DMS153 treated with DMSO at 0.1 percent for 48 hours (cell line): Measurements from ENCODE around the gene TEKTIP1.
"Not testable (repeated sequence)": the region's sequence is repeated elsewhere in the genome, so short reads cannot be mapped to it uniquely, and the experiment has no call there.

ENCODE experiments used
- DNase-seq: peaks from one replicate; lab custom pipeline; 2025; ENCODE audit not compliant: unreplicated experiment; lab: John Stamatoyannopoulos, UW

TEKTIP1 gene

DNA sequence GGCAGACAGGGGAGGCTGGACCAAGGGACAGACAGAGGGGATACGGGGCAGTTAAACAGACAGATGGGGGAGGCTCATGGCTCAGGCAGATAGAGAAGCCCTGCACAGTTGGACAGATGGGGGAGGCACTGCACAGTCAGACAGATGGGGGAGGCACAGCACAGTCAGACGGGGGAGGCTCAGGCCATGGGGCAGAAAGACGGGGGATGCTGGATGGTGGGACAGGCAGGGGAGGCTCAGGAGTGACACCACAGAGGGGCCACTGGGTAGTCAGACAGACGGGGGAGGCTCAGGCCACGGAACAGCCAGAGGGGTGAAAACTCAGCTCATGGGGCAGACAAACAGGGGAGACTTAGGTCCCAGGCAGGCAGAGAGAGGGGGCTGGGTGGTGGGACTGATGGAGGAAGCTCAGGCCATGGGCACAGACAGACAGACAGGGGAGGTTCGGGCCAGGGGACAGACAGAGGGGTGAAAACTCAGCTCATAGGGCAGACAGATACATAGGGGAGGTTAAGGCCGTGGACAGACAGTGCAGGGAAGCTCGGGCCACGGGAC, 17.5 kb downstream of the TEKTIP1 start:
- DNase-seq = no peak

DNA sequence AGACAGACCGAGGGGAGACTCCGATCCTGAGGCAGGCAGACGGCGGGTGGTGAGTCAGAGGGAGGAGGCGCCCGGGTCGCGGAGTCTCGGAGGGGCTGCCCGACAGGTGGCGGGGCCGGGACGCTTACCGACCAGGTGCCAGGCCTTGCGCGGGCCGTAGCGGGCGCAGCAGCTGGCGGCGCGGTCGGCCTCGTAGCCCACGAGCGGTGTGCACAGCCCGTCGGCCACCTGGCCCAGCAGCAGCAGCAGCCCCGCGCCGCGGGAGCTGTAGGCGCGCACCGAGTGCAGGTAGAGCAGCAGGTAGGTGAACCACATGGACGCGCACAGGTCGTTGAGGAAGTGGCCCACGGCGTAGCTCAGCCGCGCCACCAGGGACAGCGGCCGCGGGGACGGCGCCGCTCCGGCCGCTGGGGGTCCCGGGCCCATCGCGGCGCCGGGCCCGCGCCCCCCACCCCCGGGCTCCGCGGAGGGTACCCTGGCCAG, 18.0 kb downstream of the TEKTIP1 start:
- no peak for DNase-seq

DNA sequence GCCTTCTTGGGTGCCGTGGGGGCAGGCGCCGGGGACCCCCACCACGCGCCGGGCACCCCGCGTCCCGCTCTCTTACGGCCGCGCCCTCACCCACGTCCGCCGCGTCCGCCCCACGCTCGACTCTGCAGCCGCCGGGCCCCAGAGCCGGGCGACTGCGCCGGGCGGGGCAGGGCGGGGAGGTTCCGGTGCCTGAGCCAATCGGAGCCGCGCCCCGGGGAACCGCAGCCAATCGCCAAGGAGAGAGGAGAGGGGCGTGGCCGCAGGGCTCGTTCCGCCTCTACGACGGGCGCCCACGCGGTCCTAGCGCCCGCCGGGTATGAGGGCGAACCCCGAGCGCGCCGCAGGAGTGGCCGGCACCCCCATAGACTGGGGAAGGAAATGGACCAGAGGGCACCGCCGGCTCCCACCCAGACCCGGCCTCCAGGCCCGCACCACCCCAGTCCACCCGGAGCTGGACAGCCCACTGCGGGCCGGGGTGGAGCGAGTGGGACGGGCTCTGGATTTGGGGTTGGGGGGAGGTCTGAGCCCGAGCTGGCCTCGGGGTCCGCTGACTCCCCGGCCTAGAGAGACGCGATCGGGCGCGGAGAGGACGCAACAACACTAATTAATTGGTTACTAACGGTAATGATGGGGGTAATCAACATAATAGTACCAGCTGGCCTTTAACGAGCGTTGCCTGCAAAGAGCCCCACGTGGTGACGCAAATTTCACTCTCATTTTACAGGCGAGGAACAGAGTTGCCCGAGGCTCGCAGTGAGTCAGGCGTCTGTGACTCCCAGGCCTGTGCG, 18.7 kb downstream of the TEKTIP1 start, which contains the start of gene MFSD12:
TSS of gene MFSD12 (minus strand) at position 126 of the 788 bp plus-strand sequence. CDS start 183 bp downstream, outside the sequence.
- DNase-seq = peak; percentile 66

GRCh38 chr19:3563709-3564524, 24.9 kb downstream of the TEKTIP1 start:
- DNase-seq = no peak

DNA sequence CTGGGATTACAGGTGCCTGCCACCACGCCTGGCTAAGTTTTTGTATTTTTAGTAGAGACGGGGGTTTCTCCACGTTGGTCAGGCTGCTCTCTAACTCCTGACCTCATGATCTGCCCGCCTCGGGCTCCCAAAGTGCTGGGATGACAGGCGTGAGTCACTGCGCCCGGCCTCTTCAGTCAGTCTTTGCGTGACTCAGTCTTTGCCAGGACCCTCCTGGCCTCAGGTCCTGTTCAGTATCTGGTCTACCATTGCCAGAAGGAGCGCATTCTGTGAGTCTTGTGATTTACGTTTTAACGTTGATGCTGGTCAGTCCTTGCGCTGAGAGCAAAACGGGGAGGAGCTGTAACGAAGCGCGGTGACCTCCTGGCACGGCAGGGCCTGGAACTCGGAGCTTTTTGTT, 26.2 kb downstream of the TEKTIP1 start:
- no peak for DNase-seq

- not testable (repeated sequence) for DNase-seq
Measured at GRCh38 chr19:3570042-3570441, 31.1 kb downstream of the TEKTIP1 start.

GRCh38 chr19:3570606-3571011, 31.6 kb downstream of the TEKTIP1 start:
- DNase-seq = no peak

DNA sequence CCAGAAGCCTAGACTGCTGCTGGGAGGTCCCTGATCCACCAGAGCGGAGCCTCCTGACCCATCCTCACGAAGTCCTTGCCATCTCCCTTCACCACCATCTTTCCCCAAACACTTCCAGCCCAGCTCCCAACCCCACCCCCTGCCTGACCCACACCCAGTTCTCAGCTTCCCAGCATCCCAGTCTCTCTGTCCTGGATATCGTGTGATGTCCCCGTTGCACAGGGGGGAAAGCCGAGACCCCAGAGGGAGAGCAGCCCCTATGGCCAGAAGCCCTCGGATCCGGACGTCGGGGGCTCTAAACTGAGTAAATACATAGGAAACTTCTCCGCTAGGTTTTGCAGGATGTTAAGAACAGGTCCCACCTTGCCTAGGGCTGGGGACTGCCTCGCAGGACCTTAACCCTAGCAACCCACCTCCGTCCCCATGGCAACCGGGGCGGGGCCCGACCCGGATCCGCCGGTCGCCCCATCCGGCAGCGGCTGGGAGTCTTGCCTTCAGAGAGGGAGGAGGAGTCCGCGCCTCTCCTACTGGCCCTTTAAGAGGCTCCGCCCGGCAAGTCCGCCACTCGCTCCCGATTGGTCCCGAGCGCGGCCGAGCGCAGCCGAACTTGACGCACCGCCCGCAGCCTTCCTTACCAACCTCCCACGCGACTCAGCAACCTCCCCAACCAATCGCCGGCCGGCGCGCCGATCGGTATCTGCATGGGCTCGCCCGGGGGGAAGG, 33.3 kb downstream of the TEKTIP1 start:
- DNase-seq = peak; percentile 98

GRCh38 chr19:3572855-3573161, 33.8 kb downstream of the TEKTIP1 start, which contains the start of gene HMG20B:
Gene HMG20B, plus strand, starts transcription at chr19:3572944. Its CDS starts 366 bp downstream, at chr19:3573310.
- DNase-seq = no peak

GRCh38 chr19:3573162-3573857, 34.3 kb downstream of the TEKTIP1 start:
- DNase-seq = no peak

DNA sequence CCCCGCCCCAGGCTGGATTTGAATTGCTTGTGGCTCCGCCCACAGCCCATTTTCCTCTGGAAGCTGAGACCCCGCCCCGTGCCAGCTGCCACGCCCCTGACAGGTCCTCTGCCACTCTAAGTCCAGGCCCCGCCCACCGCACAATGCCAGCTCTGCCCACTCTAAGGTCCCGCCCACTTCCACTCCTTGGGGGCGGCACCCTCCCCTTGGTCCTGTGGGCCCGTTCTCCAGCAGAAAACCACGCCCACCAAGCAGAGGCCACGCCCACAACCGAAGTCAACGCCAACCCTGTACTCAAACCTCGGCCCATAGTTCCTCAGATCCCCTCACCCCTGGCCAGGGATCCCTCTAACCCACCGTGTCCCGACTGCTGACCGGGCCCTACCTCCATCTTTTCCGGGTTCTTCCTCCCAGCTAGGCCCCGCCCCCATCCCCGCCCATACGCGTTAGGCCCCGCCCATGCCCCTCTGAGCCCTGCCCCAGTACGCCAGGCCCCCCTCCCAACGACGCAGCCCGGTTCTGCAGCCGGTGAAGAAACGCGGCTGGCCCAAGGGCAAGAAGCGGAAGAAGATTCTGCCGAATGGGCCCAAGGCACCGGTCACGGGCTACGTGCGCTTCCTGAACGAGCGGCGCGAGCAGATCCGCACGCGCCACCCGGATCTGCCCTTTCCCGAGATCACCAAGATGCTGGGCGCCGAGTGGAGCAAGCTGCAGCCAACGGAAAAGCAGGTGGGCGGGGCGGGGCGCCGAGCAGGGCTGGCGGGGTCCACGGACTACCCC, 35.1 kb downstream of the TEKTIP1 start:
- peak; percentile 74 for DNase-seq

- no peak for DNase-seq
Measured at GRCh38 chr19:3575260-3575741, 36.3 kb downstream of the TEKTIP1 start.

DNA sequence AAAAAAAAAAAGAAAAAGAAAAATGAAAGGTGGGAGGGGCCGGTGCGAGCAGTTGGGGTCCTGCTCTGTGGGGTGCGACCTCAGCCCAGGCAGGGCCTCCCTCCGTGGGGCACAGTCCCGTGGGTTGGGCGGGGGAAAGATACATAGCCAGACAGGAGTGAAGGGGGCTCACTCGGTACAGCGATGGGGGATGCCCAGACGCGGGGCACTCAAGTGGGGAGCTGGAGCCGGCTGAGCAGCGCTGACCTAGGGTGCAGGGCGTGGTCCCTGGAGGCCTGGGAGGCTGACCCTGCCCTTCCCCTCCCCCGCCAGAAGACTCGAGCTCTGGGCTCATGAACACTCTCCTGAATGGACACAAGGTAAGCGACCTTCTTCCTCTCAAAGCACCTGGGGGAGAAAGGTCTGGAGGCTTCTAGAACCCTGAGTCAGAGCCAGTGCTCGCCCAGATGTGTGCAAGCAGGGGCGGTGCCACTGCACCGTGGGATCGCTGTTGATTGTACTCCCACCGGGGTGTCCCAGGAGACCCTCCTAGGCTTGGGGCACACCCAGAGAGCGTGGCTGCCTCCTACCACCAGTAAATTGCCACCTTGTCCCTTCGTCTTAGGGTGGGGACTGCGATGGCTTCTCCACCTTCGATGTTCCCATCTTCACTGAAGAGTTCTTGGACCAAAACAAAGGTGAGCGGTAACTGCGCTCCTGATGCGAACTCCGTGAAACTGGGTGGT, 37.1 kb downstream of the TEKTIP1 start:
- DNase-seq = no peak

GRCh38 chr19:3576696-3577443, 37.9 kb downstream of the TEKTIP1 start:
- no peak for DNase-seq

DNA sequence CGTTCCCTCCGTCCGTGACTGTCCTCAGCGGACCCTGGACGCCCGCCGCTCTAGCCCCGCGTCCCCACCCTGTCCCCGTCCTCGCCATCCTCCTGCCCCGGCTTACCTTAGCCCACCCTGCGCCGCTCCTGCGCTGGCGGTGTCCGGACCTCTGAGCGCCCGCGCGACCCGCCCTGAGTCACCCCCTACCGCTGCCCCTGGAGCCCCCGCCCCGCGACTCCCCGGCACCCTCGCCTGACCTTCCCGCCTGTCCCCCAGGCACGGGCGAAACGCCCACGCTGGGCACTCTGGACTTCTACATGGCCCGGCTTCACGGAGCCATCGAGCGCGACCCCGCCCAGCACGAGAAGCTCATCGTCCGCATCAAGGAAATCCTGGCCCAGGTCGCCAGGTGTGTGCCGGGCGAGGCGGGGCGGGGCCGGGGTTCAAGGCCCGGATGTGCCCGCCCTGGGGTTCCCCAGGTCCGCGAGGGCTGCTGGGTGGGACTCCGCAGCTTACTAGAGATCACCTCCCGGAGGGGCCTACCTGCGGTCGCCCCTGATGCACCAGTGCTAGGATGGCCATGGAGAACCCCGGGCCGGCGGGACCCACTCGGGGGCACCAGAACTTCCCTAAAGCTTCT, 38.9 kb downstream of the TEKTIP1 start:
- DNase-seq = no peak

GRCh38 chr19:3578390-3578789, 39.4 kb downstream of the TEKTIP1 start:
- DNase-seq = no peak

GRCh38 chr19:3580156-3580934, 41.4 kb downstream of the TEKTIP1 start:
- no peak for DNase-seq
